GM21526 (cell line): ENCODE results near the gene GUCA2B.

Experiments
- ATAC-seq: cut with Tn5 transposase; IDR thresholded peaks from one replicate; pipeline ENCODE4 v1.9.1; 2021; ENCODE audit warnings: moderate library complexity; ENCODE audit not compliant: unreplicated experiment, low FRiP score

GUCA2B gene

GRCh38 chr1:42183957-42184268, 30.7 kb downstream of the GUCA2B start:
- no peak for ATAC-seq

- ATAC-seq, result no peak
Observed at GRCh38 chr1:42184616-42185015, 31.4 kb downstream of the GUCA2B start.

DNA sequence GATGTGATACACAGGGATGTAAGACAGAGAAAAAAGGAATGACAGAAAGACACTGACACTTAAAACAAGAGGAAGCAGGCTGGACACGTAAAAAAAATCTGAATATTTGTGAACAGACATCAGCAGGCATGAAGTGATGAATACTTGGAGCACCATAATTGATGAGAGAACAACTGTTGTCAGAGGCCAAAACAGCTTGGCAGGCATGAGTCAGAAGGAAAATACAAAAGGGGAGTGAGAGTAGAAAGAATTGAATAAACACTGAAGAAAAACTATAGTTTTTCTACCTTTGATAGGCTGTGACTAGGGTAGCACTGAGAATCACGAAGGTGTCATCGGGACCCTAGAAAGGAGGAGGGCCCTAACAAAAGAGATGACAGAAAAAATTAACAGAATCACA, 32.9 kb downstream of the GUCA2B start:
- no peak for ATAC-seq

DNA sequence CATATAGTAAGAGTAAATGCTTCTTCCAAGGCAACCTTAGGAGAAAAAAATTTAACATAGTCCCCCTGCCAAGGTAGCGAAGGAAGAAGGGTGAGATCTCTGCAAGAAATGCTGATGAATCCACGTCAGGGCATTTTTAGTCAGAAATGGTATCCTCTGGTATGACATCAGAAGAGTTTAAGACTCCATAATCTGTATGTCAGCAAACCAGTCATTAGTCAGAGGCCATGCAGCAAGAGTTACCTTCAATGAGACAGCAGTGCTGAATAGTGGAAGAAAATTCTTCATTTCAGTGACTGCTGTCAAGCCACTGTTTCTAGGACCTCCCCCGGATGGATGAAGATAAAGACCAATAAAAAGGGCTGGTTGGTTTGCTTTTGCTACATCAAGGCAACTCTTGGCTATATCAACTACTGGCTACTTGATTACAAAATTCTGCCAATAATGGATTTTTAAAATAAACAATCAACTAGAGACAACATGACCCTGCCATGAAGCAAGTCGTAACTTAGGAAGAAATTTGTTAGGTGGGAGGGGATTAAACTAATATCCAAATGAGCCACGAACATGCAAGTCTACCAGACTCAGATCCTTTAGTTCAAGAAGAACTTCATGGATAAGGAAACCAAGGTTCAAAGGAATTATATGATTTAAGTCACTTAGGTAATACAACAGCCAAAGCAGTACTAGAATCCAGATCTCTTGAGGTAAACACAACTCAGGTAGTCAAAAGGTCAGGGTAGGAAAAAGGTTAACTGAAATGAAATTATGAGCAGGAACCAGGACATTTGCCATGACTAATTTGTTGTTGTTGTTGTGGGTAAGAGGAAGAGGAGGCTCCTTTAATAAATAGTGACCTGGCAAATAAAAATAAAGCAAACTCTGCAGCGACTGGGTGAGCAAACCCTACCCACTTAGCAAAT, 37.0 kb downstream of the GUCA2B start:
- ATAC-seq, result no peak

- ATAC-seq, result no peak
Observed at GRCh38 chr1:42191319-42191718, 38.1 kb downstream of the GUCA2B start.

- ATAC-seq, result no peak
Observed at GRCh38 chr1:42192106-42192505, 38.9 kb downstream of the GUCA2B start.

- ATAC-seq, result no peak
Observed at GRCh38 chr1:42195841-42196240, 42.6 kb downstream of the GUCA2B start.

- ATAC-seq, result no peak
Observed at GRCh38 chr1:42198251-42198650, 45.0 kb downstream of the GUCA2B start.

DNA sequence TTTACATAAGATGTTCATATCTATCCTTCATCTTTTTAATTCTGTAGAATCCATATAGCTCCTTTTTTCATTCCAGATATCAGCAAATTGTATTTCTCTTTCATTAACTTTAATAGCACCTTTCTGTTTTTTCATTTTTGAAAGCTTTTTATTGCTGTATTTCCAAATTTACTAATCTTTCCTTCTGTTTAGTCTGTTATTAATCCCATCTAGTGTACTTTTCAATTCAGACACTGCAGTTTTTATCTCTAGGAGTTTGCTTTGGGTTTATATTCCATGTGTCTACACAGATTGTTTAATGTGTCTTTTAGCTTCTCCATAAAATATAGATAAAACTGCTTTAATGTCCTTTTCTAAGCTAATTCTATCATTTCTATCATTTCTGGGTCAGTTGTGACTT, 48.8 kb downstream of the GUCA2B start:
- no peak for ATAC-seq
